SKM-1 treated with dmso at 0.1 percent for 144 hours (cell line): ENCODE results near the gene MYOM3.

ENCODE experiments used
- DNase-seq: peaks from one replicate; lab custom pipeline; 2025; ENCODE audit not compliant: unreplicated experiment; lab: John Stamatoyannopoulos, UW

The MYOM3 gene

DNA sequence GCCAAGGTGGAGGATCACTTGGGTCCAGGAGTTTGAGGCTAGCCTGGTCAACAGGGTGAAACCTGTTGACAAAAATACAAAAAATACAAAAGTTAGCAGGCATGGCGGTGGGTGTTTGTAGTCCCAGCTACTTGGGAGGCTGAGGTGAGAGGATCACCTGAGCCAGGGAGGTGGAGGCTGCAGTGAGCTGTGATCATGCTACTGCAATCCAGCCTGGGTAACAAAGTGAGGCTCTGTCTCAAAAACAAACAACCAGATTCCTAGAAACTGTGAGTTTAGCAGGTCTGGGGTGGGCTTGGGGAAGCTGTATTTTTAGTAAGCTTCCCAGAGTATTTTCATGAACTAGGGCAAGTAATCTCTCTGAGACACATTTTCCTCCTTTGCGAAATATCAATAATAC is 5.2 kb upstream of the MYOM3 start:
- no peak for DNase-seq

GRCh38 chr1:24114753-24115152 is 2.8 kb upstream of the MYOM3 start:
- DNase-seq: no peak

- no peak for DNase-seq
These were observed 1.7 kb upstream of the MYOM3 start for GRCh38 chr1:24113641-24114033.

- no peak for DNase-seq
These were observed 506 bp downstream of the MYOM3 start for GRCh38 chr1:24111262-24111995.

- no peak for DNase-seq
These were observed 1.2 kb downstream of the MYOM3 start for GRCh38 chr1:24110642-24111261.

DNA sequence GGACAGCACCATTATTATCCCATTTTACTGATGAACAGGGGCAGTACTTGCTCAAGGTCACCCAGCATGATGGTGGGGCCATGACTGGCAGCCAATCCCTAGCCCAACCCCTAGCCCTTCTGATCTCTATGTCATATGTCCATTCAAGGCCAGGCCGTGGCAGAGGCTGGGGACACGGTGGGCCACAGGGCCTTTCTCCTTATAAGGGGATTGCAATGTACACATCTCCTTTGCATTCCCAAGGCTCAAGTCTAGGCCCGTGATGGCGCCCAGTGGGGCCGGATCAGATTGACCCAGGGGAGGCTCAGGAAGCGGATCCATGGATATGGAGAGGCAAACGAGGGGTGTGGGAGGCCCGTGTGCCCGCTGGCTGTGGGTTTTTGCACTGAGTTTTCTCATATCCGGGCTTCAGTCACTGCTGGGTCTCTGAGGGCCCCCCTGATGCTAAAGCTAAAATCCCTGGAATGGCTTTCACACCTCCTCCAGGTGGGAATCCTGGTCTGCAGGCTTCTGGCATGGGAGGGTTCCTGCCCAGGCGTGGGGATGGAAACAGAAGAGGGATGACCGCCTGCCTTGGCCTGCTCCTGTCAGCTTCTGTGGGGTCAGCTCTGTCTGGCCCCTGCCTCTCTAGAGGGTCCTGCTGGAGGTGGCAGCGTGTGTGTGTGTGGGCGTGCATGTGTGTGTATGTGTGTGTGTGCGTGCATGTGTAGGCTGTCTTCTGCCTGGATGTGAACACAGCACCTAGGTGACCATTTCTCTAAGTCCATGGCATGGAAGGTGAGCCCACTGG is 2.1 kb downstream of the MYOM3 start:
- DNase-seq: no peak

DNA sequence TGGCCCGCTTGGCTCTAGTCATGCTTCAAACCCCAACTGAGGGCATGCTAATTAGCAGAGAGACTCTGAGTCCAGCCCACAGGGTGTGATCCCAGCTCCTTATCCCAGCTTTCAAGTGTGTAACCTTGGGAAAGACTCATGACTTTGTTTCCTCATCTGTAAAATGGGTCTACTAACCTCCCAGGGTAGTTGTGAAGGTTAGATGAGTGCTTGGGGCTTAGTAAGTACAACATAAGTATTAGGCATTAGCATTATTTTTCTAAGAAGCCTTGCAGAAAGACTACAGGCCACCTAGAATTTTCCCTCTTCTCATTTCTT is 2.8 kb downstream of the MYOM3 start:
- DNase-seq: no peak

DNA sequence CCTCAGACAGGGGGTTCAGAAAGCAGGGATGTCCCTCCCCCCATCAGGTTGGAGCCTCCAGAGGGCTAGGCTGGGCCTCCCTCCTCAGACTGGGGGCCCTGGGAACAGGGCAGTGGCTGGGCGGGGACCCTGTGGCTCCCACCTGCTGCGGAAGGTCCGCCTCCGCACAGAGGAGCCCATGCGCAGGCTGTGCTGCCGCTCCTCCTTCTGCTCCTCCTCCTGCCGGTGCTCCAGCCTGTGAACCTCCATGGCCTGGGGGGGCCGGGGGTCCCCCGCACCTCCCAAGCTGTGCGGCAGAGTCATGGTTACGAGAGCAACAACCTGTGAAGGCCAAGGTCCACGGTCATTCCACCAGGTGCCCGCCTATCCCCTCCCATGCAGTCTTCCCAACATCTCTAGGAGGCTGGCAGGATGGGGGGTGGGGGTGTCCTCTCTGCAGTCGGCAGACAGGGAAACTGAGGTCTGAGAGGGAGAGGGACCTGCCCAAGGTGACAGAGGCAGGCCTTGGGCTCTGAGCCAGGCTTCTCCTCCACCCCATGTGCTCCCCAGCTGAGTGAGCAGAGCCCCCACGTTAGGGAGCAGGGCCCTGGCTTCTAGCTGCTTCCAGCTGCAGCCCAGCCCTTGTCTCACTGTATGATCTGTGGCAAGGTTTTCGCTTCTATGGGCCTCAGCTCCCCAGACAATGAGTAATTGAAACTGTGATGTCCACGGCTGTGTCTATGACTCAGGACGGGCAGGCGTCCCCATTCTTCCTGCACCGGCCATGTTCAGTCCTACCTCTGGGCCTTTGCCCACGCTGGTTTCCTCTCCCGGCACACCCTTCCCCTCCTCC is 3.4 kb downstream of the MYOM3 start:
- DNase-seq: no peak

GRCh38 chr1:24107462-24108138 is 4.3 kb downstream of the MYOM3 start:
- no peak for DNase-seq

- no peak for DNase-seq
These were observed 6.4 kb downstream of the MYOM3 start for GRCh38 chr1:24105368-24106160.

DNA sequence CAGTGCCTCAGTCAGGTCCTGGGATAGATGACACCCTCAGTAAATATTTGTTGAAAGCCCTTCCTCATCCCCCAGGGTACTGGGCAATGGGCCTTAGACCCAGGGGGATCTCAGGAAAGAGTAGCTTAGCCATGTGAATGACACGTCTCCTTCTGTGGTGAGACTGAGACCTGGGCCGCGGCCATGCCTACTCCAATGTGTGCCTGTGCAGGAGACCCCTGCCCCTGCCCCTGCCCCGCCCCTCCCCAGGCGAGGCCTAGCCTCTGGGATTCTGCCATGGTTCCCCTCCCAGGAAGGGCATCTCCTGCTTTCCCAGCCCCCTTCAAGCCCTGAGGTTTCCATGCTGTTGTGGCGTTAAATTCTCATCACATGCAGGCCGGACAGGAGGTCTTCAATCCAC is 7.1 kb downstream of the MYOM3 start:
- no peak for DNase-seq

- no peak for DNase-seq
These were observed 8.1 kb downstream of the MYOM3 start for GRCh38 chr1:24103879-24104278.

DNA sequence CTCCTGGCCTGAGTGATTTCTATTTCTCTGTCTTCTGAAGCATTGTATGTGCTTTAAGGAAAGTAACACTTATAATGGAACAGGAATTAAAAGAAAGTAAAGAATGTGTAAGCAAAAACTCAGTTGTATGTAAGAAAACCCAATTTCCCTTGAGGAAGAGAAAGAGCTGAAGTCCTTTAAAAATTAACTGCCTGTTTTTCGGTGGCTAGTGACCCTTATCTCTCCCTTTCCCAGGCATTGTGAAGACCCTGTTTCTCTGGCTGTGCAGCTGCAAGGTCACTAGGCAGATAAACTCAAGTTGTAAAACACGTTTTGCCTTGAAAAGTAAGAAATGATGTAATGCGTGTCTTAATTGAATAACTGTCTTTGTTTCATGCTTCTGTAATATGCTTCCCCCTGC is 8.5 kb downstream of the MYOM3 start:
- no peak for DNase-seq

DNA sequence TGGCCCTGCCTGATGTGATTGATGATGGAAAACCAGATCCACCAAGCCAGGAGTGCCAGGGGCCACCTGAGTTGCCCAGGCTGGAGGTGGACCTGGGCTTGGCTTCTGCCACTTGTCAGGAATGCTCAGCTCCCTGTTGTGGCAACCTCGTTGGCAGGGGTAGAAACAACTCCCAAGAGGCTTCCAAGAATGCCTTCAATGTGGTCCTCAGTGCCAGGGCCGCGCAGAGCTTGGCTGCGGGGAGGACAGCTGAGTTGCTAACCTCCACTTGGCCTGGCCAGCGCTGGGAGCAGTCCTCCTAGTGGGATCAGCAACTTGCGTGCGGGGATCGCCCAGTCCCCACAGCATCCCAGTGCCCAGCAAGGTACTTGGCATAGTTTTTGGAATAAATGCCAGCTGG is 9.0 kb downstream of the MYOM3 start:
- DNase-seq: no peak

GRCh38 chr1:24101796-24102586 is 9.9 kb downstream of the MYOM3 start:
- no peak for DNase-seq

GRCh38 chr1:24100945-24101737 is 10.8 kb downstream of the MYOM3 start:
- DNase-seq: no peak

- no peak for DNase-seq
These were observed 12.8 kb downstream of the MYOM3 start for GRCh38 chr1:24098943-24099638.

DNA sequence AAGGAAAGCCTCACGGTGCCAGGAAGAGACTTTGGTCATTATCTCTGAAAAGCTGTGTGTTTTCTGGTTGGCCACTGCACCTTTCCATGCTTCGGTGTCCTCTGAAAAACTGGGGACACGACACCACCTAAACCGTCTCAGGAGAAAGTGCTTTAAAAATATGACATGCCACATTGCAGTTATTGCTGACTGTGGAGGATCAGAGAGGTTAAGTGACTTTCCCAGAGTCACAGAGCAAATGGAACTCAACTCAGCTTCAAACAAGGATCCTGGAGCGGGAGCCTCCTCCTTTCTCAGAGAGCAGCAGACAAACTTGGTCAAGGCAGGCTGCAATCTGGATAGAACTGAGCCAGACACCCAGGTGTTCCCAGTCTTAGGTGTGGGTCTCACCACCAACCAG is 13.8 kb downstream of the MYOM3 start:
- no peak for DNase-seq
